WTC11 (cell line): ENCODE measurements around the gene ENTPD8. TPM values are rescaled to one million over a fixed set of nuclear protein-coding genes. Genes with fewer than 3 reads are reported as not detected.

Experiments
- ATAC-seq: fragments of 200-7000 bp; cut with Tn5 transposase; 2 replicates; pipeline ENCODE4 v1.10.0; 2021; ENCODE audit warnings: mild to moderate bottlenecking, moderate library complexity
- CTCF ChIA-PET: fragments of 300-600 bp; sonication (Branson Sonifier 250); formaldehyde crosslinking; loops from one replicate; lab custom pipeline; 2021; ENCODE audit warnings: antibody characterized with exemption; lab: Charles Lee
- POLR2A ChIA-PET: fragments of 350-600 bp; sonication (Branson Sonifier 250); formaldehyde crosslinking; loops from one replicate; lab custom pipeline; 2021; ENCODE audit warnings: antibody characterized with exemption; lab: Charles Lee
- DNase-seq: peaks from one replicate; pipeline ENCODE4 v3.0.0; 2021; ENCODE audit warnings: low spot score
- H3K27ac Mint-ChIP-seq: 2 replicates; pipeline ENCODE4 v1.8.0; 2021; ENCODE audit warnings: mixed read lengths
- H3K27me3 Mint-ChIP-seq: 2 replicates; pipeline ENCODE4 v1.8.0; 2021; ENCODE audit warnings: low read depth, mild to moderate bottlenecking, moderate library complexity, mixed read lengths
- H3K36me3 Mint-ChIP-seq: 2 replicates; pipeline ENCODE4 v1.8.0; 2021; ENCODE audit warnings: mixed read lengths
- H3K4me1 Mint-ChIP-seq: 2 replicates; pipeline ENCODE4 v1.8.0; 2022; ENCODE audit warnings: mixed read lengths
- H3K4me3 Mint-ChIP-seq: 2 replicates; pipeline ENCODE4 v1.8.0; 2021; ENCODE audit warnings: mild to moderate bottlenecking, moderate library complexity, mixed read lengths
- H3K9me3 Mint-ChIP-seq: 2 replicates; pipeline ENCODE4 v1.8.0; 2021; ENCODE audit warnings: mixed read lengths
- CBFB ChIP-seq: sonication (generic); formaldehyde crosslinking; IDR thresholded peaks from 2 replicates; pipeline ENCODE4 v1.8.1; 2022; ENCODE audit warnings: mild to moderate bottlenecking, low read depth, missing genetic modification reagents
- FOXJ3 ChIP-seq: sonication (generic); formaldehyde crosslinking; IDR thresholded peaks from 2 replicates; pipeline ENCODE4 v1.9.0; 2021; ENCODE audit warnings: missing genetic modification reagents, mild to moderate bottlenecking, borderline replicate concordance
- FOXK1 ChIP-seq: sonication (generic); formaldehyde crosslinking; IDR thresholded peaks from 2 replicates; pipeline ENCODE4 v1.8.0; 2022; ENCODE audit warnings: mild to moderate bottlenecking, moderate library complexity, missing genetic modification reagents
- FOXP1 ChIP-seq: sonication (generic); formaldehyde crosslinking; IDR thresholded peaks from 2 replicates; pipeline ENCODE4 v1.8.0; 2022; ENCODE audit warnings: missing genetic modification reagents, mild to moderate bottlenecking, moderate library complexity, borderline replicate concordance
- IRF2 ChIP-seq: sonication (generic); formaldehyde crosslinking; IDR thresholded peaks from 2 replicates; pipeline ENCODE4 v1.8.0; 2022; ENCODE audit warnings: low read depth, missing genetic modification reagents, borderline replicate concordance
- NR1H2 ChIP-seq: sonication (generic); formaldehyde crosslinking; IDR thresholded peaks from 2 replicates; pipeline ENCODE4 v1.9.0; 2021; ENCODE audit warnings: mild to moderate bottlenecking, moderate library complexity, missing genetic modification reagents
- total RNA-seq: library from RNA; stranded (reverse); gene quantifications from 3 replicates; pipeline ENCODE4 v1.2.3, GENCODE V29; 2021
- TF ChIP-seq, protein P1 (sequence below): sonication (generic); formaldehyde crosslinking; IDR thresholded peaks from 2 replicates; pipeline ENCODE4 v1.8.1; 2022; ENCODE audit warnings: mild to moderate bottlenecking, missing genetic modification reagents, moderate library complexity, borderline replicate concordance
- TF ChIP-seq, protein P2 (sequence below): sonication (generic); formaldehyde crosslinking; conservative IDR thresholded peaks from 2 replicates; pipeline ENCODE4 v1.8.1; 2023; ENCODE audit warnings: mild to moderate bottlenecking, low read depth, missing genetic modification reagents, moderate library complexity
- TF ChIP-seq, protein P3 (sequence below): sonication (generic); formaldehyde crosslinking; IDR thresholded peaks from 2 replicates; pipeline ENCODE4 v1.8.1; 2023; ENCODE audit warnings: mild to moderate bottlenecking, moderate library complexity, missing genetic modification reagents
- TF ChIP-seq, protein P4 (sequence below): fragments of 250-450 bp; sonication (Bioruptor Pico); IDR thresholded peaks from 2 replicates; pipeline ENCODE4 v2.1.2; 2022; ENCODE audit warnings: mild to moderate bottlenecking, moderate library complexity
- TF ChIP-seq, protein P5 (sequence below): fragments of 250-450 bp; sonication (Bioruptor Pico); IDR thresholded peaks from 2 replicates; pipeline ENCODE4 v1.8.0; 2021; ENCODE audit warnings: mild to moderate bottlenecking
- TF ChIP-seq, protein P6 (sequence below): sonication (generic); formaldehyde crosslinking; IDR thresholded peaks from 2 replicates; pipeline ENCODE4 v1.8.0; 2023; ENCODE audit warnings: missing genetic modification reagents, mild to moderate bottlenecking, borderline replicate concordance
- TF ChIP-seq, protein P7 (sequence below): sonication (generic); formaldehyde crosslinking; IDR thresholded peaks from 2 replicates; pipeline ENCODE4 v1.8.1; 2023; ENCODE audit warnings: mild to moderate bottlenecking, missing genetic modification reagents
- TF ChIP-seq, protein P8 (sequence below): sonication (generic); formaldehyde crosslinking; IDR thresholded peaks from 2 replicates; pipeline ENCODE4 v1.8.1; 2022; ENCODE audit warnings: low read depth, mild to moderate bottlenecking, moderate library complexity, missing genetic modification reagents, borderline replicate concordance
- TF ChIP-seq, protein P9 (sequence below): sonication (generic); formaldehyde crosslinking; IDR thresholded peaks from 2 replicates; pipeline ENCODE4 v1.8.0; 2023; ENCODE audit warnings: mild to moderate bottlenecking, missing genetic modification reagents

ENTPD8 gene
- total RNA-seq, 1 experiment from 2014 or later: 2.3 TPM

DNA sequence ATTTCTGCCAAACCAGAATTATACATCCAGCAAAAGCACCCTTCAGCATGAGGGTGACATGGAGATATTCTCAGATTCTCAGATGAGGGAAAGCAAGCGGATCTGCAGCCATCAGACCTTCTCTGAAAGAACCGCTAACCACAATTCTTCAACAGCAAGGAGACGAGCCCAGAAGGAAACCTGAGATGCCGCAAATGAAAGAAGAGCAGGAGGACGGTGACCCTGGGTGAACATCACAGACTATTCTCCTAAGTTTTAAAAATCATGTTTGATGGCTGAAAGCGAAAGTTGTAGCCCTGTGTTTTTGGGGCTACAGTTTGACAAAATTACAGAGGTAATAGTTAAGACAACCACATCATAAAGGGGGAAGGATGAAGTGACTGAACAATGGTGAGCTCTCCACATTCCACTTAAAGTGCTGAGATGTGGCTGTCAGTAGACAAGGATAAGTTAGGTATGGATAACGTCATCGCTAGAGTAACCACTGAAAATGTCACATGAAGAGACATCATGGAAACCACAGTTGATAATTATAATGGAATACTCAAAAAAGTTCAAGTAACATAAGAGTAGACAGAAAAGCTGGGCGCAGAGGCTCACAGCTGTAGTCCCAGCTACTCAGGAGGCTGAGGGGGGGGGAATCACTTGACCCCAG, 49.5 kb upstream of the ENTPD8 start:
- ChIA-PET POLR2A (no interaction called here), CTCF (interaction anchor here (1.5 kb wide), 1 partner anchor 44 kb away, joined by 3 read pairs; no protein-coding TSS in a partner anchor)
- H3K36me3 Mint-ChIP-seq: no peaks in the 10 kb centered on the region
- peaks cover 3% of the 10 kb centered on the region; the same call in 1 of the 2 replicates for H3K9me3 Mint-ChIP-seq
- H3K27me3 Mint-ChIP-seq: no peaks in the 10 kb centered on the region
- H3K4me1 Mint-ChIP-seq: no peaks in the 10 kb centered on the region
- H3K4me3 Mint-ChIP-seq: no peak overlapping the region
- ATAC-seq (no peak), DNase-seq (no peak)
- H3K27ac Mint-ChIP-seq: no peak overlapping the region
- TF ChIP-seq, protein P1, sequence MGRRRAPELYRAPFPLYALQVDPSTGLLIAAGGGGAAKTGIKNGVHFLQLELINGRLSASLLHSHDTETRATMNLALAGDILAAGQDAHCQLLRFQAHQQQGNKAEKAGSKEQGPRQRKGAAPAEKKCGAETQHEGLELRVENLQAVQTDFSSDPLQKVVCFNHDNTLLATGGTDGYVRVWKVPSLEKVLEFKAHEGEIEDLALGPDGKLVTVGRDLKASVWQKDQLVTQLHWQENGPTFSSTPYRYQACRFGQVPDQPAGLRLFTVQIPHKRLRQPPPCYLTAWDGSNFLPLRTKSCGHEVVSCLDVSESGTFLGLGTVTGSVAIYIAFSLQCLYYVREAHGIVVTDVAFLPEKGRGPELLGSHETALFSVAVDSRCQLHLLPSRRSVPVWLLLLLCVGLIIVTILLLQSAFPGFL (CRISPR knock-in tag): no peak
- TF ChIP-seq, protein P2, sequence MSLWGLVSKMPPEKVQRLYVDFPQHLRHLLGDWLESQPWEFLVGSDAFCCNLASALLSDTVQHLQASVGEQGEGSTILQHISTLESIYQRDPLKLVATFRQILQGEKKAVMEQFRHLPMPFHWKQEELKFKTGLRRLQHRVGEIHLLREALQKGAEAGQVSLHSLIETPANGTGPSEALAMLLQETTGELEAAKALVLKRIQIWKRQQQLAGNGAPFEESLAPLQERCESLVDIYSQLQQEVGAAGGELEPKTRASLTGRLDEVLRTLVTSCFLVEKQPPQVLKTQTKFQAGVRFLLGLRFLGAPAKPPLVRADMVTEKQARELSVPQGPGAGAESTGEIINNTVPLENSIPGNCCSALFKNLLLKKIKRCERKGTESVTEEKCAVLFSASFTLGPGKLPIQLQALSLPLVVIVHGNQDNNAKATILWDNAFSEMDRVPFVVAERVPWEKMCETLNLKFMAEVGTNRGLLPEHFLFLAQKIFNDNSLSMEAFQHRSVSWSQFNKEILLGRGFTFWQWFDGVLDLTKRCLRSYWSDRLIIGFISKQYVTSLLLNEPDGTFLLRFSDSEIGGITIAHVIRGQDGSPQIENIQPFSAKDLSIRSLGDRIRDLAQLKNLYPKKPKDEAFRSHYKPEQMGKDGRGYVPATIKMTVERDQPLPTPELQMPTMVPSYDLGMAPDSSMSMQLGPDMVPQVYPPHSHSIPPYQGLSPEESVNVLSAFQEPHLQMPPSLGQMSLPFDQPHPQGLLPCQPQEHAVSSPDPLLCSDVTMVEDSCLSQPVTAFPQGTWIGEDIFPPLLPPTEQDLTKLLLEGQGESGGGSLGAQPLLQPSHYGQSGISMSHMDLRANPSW (CRISPR knock-in tag): no peak
- TF ChIP-seq FOXJ3 (CRISPR knock-in tag) (no peak), NR1H2 (CRISPR knock-in tag) (no peak), FOXP1 (CRISPR knock-in tag) (no peak), CBFB (CRISPR knock-in tag) (no peak), FOXK1 (CRISPR knock-in tag) (no peak), IRF2 (CRISPR knock-in tag) (no peak)
- TF ChIP-seq, protein P3, sequence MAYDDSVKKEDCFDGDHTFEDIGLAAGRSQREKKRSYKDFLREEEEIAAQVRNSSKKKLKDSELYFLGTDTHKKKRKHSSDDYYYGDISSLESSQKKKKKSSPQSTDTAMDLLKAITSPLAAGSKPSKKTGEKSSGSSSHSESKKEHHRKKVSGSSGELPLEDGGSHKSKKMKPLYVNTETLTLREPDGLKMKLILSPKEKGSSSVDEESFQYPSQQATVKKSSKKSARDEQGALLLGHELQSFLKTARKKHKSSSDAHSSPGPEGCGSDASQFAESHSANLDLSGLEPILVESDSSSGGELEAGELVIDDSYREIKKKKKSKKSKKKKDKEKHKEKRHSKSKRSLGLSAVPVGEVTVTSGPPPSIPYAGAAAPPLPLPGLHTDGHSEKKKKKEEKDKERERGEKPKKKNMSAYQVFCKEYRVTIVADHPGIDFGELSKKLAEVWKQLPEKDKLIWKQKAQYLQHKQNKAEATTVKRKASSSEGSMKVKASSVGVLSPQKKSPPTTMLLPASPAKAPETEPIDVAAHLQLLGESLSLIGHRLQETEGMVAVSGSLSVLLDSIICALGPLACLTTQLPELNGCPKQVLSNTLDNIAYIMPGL: no peak
- TF ChIP-seq, protein P4, sequence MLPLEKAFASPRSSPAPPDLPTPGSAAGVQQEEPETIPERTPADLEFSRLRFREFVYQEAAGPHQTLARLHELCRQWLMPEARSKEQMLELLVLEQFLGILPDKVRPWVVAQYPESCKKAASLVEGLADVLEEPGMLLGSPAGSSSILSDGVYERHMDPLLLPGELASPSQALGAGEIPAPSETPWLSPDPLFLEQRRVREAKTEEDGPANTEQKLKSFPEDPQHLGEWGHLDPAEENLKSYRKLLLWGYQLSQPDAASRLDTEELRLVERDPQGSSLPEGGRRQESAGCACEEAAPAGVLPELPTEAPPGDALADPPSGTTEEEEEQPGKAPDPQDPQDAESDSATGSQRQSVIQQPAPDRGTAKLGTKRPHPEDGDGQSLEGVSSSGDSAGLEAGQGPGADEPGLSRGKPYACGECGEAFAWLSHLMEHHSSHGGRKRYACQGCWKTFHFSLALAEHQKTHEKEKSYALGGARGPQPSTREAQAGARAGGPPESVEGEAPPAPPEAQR: no peak
- TF ChIP-seq, protein P5, sequence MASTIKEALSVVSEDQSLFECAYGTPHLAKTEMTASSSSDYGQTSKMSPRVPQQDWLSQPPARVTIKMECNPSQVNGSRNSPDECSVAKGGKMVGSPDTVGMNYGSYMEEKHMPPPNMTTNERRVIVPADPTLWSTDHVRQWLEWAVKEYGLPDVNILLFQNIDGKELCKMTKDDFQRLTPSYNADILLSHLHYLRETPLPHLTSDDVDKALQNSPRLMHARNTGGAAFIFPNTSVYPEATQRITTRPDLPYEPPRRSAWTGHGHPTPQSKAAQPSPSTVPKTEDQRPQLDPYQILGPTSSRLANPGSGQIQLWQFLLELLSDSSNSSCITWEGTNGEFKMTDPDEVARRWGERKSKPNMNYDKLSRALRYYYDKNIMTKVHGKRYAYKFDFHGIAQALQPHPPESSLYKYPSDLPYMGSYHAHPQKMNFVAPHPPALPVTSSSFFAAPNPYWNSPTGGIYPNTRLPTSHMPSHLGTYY (CRISPR knock-in tag): no peak
- TF ChIP-seq, protein P6, sequence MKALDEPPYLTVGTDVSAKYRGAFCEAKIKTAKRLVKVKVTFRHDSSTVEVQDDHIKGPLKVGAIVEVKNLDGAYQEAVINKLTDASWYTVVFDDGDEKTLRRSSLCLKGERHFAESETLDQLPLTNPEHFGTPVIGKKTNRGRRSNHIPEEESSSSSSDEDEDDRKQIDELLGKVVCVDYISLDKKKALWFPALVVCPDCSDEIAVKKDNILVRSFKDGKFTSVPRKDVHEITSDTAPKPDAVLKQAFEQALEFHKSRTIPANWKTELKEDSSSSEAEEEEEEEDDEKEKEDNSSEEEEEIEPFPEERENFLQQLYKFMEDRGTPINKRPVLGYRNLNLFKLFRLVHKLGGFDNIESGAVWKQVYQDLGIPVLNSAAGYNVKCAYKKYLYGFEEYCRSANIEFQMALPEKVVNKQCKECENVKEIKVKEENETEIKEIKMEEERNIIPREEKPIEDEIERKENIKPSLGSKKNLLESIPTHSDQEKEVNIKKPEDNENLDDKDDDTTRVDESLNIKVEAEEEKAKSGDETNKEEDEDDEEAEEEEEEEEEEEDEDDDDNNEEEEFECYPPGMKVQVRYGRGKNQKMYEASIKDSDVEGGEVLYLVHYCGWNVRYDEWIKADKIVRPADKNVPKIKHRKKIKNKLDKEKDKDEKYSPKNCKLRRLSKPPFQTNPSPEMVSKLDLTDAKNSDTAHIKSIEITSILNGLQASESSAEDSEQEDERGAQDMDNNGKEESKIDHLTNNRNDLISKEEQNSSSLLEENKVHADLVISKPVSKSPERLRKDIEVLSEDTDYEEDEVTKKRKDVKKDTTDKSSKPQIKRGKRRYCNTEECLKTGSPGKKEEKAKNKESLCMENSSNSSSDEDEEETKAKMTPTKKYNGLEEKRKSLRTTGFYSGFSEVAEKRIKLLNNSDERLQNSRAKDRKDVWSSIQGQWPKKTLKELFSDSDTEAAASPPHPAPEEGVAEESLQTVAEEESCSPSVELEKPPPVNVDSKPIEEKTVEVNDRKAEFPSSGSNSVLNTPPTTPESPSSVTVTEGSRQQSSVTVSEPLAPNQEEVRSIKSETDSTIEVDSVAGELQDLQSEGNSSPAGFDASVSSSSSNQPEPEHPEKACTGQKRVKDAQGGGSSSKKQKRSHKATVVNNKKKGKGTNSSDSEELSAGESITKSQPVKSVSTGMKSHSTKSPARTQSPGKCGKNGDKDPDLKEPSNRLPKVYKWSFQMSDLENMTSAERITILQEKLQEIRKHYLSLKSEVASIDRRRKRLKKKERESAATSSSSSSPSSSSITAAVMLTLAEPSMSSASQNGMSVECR (CRISPR knock-in tag): no peak
- TF ChIP-seq, protein P7, sequence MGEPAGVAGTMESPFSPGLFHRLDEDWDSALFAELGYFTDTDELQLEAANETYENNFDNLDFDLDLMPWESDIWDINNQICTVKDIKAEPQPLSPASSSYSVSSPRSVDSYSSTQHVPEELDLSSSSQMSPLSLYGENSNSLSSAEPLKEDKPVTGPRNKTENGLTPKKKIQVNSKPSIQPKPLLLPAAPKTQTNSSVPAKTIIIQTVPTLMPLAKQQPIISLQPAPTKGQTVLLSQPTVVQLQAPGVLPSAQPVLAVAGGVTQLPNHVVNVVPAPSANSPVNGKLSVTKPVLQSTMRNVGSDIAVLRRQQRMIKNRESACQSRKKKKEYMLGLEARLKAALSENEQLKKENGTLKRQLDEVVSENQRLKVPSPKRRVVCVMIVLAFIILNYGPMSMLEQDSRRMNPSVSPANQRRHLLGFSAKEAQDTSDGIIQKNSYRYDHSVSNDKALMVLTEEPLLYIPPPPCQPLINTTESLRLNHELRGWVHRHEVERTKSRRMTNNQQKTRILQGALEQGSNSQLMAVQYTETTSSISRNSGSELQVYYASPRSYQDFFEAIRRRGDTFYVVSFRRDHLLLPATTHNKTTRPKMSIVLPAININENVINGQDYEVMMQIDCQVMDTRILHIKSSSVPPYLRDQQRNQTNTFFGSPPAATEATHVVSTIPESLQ: no peak
- TF ChIP-seq, protein P8, sequence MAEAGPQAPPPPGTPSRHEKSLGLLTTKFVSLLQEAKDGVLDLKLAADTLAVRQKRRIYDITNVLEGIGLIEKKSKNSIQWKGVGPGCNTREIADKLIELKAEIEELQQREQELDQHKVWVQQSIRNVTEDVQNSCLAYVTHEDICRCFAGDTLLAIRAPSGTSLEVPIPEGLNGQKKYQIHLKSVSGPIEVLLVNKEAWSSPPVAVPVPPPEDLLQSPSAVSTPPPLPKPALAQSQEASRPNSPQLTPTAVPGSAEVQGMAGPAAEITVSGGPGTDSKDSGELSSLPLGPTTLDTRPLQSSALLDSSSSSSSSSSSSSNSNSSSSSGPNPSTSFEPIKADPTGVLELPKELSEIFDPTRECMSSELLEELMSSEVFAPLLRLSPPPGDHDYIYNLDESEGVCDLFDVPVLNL (CRISPR knock-in tag): no peak
- TF ChIP-seq, protein P9, sequence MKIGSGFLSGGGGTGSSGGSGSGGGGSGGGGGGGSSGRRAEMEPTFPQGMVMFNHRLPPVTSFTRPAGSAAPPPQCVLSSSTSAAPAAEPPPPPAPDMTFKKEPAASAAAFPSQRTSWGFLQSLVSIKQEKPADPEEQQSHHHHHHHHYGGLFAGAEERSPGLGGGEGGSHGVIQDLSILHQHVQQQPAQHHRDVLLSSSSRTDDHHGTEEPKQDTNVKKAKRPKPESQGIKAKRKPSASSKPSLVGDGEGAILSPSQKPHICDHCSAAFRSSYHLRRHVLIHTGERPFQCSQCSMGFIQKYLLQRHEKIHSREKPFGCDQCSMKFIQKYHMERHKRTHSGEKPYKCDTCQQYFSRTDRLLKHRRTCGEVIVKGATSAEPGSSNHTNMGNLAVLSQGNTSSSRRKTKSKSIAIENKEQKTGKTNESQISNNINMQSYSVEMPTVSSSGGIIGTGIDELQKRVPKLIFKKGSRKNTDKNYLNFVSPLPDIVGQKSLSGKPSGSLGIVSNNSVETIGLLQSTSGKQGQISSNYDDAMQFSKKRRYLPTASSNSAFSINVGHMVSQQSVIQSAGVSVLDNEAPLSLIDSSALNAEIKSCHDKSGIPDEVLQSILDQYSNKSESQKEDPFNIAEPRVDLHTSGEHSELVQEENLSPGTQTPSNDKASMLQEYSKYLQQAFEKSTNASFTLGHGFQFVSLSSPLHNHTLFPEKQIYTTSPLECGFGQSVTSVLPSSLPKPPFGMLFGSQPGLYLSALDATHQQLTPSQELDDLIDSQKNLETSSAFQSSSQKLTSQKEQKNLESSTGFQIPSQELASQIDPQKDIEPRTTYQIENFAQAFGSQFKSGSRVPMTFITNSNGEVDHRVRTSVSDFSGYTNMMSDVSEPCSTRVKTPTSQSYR: no peak
